Esophagus (tissue), 2 donors: ENCODE data around the gene SPATA6. TPM values are rescaled to one million over a fixed set of nuclear protein-coding genes. Genes with fewer than 3 reads are reported as not detected.
A peak's percentile ranks its signal among the peaks of the same experiment; 100 is the strongest.
"Not testable (repeated sequence)": the region's sequence is repeated elsewhere in the genome, so short reads cannot be mapped to it uniquely, and the experiment has no call there.

Experiments
- H3K27ac ChIP-seq, 2 donors: one replicate each; pipeline ENCODE4 v1.5.1; 2013; ENCODE audit warnings: low read depth in 2 of 2, mild to moderate bottlenecking in 2 of 2, inconsistent platforms in 1 of 2, low read length in 1 of 2, moderate library complexity in 1 of 2
- H3K27me3 ChIP-seq, 2 donors: one replicate each; pipeline ENCODE4 v1.6.1; 2013; ENCODE audit warnings: low read length in 2 of 2, control low read depth in 1 of 2, mild to moderate bottlenecking in 1 of 2; ENCODE audit not compliant: insufficient read depth in 2 of 2, control insufficient read depth in 1 of 2
- H3K36me3 ChIP-seq, 2 donors: one replicate each; pipeline ENCODE4 v1.6.1; 2013; ENCODE audit warnings: low read length in 1 of 2; ENCODE audit not compliant: control insufficient read depth in 2 of 2, insufficient read depth in 2 of 2
- H3K4me1 ChIP-seq, 2 donors: one replicate each; pipeline ENCODE4 v1.6.1; 2013; ENCODE audit warnings: low read length in 1 of 2; ENCODE audit not compliant: control insufficient read depth in 2 of 2, insufficient read depth in 2 of 2
- H3K4me3 ChIP-seq, 2 donors: one replicate each; pipeline ENCODE4 v1.5.1; 2013; ENCODE audit warnings: low read length in 2 of 2, mild to moderate bottlenecking in 2 of 2, low read depth in 1 of 2, moderate library complexity in 1 of 2
- H3K9me3 ChIP-seq, 2 donors: one replicate each; pipeline ENCODE4 v1.6.1; 2013; ENCODE audit warnings: mild to moderate bottlenecking in 2 of 2, low read depth in 1 of 2, low read length in 1 of 2, moderate library complexity in 1 of 2; ENCODE audit not compliant: control insufficient read depth in 2 of 2, insufficient read depth in 1 of 2
- WGBS, 2 donors: extraction: QIAGEN DNeasy Blood & Tissue Kit; methylation state at CpG; one replicate each; pipeline ENCODE4 v1.1.7; 2013; 5-methylcytosine and 5-hydroxymethylcytosine counted together
- polyA plus RNA-seq, 2 donors: library from polyadenylated mRNA; stranded (reverse); fragments of 200-250 nt; gene quantifications; one replicate each; pipeline ENCODE4 v1.2.3, GENCODE V29; 2013
- donor health status: healthy with polysubstance abuse.
- donor health status: Bipolar disorder and iron deficiency.

SPATA6 gene
- 1 to 10 TPM; 1.3 to 1.6 TPM for polyA plus RNA-seq

DNA sequence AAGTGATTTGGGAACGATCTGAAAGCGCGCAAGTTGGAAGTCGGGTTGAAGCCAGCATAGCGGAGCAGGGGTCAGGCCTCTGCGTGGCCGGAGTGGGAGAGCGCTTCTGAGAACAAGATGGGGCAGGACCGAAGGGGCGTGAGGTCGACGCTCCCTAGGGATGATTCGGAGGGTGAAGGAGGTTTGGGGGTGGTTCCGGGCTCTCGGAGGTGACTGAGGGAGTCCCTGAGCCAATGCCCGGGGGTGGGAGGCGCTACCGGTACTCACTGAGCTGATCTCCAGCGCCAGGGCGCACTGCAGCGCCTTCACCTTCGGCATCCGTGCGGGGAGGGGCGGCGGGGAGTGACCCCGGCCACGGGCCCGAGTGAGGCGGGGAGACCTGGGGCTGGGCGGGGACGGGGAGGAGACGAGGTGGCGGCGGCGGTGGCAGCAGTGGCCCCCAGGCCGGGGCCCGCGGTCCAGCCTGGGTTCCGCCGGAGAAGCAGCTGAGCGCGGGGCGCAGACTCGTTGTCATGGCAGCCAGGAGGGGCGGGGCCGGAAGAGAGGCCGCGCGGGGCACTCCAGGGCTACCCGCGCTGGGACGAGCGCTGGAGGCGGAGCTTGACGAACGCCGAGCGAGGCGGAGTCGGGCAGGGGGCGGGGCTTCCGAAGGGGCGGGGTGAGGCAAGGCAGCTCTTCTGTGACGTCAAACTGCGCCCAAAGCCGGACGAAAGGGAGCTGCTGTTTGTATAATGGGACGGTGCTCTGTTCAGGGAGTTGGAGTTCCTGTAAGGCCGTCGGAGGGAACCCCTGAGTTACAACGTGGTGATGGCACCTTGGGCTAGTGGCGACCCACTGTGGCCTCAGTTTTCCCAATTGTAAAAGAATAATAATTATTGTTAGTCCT lies at the start of gene SPATA6:
TSS of gene SPATA6 (minus strand) at position 514 of the 886 bp plus-strand sequence. CDS start at position 318, 196 bp downstream.
- H3K36me3 ChIP-seq: no peaks in the 10 kb centered on the region
- H3K4me3 ChIP-seq: peak within 1 kb of the TSS; percentile 65 to 71
- peaks cover 0 to 3% of the 10 kb centered on the region in 2 donors for H3K4me1 ChIP-seq
- H3K9me3 ChIP-seq: no peaks in the 10 kb centered on the region
- 1% methylated on average over 66 to 73 of the region's 73 CpGs for WGBS, 2 donors
- peak within 1 kb of the TSS; percentile 83 to 92 for H3K27ac ChIP-seq
- H3K27me3 ChIP-seq: no peaks in the 10 kb centered on the region

DNA sequence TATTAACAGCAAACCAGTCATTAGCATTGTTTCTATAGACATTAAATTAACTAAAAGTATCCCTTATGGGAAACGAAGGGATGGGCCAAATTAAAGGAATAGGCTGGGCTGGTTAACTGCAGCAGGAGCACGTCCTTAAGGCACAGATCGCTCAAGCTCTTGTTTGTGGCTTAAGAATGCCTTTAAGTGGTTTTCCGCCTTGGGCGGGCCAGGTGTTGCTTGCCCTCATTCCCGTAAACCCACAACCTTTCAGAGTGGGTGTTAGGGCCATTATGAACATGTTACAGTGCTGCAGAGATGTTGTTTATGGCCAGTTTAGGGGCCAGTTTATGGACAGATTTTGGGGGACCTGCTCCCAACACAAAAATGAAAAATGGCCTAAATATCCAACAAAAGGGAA lies 47.9 kb upstream of the SPATA6 start:
- H3K36me3 ChIP-seq, H3K9me3 ChIP-seq, H3K4me3 ChIP-seq, H3K27me3 ChIP-seq, H3K27ac ChIP-seq, H3K4me1 ChIP-seq: not testable (repeated sequence)
- 76 to 81% methylated on average over 6 of the region's 6 CpGs for WGBS, 2 donors

DNA sequence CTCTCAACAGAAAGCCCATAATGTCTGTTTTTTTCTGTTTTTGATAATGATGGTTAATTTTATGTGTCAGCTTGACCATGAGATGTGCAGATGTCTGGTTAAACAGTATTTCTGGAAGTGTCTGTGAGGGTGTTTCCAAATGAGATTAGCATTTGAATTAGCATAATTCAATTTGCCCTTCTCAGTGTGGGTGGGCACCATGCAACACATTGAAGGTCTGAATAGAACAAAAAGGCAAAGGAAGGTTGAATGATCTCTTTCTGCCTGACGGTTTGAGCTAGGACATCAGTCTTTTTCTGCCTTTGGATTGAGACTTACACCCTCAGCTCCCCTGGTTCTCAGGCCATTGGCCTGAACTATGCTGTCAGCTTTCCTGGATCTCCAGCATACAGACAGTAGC lies 34.9 kb upstream of the SPATA6 start:
- no peaks in the 10 kb centered on the region for H3K27me3 ChIP-seq
- H3K4me1 ChIP-seq: no peaks in the 10 kb centered on the region
- WGBS, 2 donors: 0 to 22% methylated on average over 1 of the region's 1 CpG
- H3K27ac ChIP-seq: no peak overlapping the region
- no peak overlapping the region for H3K4me3 ChIP-seq
- no peaks in the 10 kb centered on the region for H3K36me3 ChIP-seq
- no peaks in the 10 kb centered on the region for H3K9me3 ChIP-seq

DNA sequence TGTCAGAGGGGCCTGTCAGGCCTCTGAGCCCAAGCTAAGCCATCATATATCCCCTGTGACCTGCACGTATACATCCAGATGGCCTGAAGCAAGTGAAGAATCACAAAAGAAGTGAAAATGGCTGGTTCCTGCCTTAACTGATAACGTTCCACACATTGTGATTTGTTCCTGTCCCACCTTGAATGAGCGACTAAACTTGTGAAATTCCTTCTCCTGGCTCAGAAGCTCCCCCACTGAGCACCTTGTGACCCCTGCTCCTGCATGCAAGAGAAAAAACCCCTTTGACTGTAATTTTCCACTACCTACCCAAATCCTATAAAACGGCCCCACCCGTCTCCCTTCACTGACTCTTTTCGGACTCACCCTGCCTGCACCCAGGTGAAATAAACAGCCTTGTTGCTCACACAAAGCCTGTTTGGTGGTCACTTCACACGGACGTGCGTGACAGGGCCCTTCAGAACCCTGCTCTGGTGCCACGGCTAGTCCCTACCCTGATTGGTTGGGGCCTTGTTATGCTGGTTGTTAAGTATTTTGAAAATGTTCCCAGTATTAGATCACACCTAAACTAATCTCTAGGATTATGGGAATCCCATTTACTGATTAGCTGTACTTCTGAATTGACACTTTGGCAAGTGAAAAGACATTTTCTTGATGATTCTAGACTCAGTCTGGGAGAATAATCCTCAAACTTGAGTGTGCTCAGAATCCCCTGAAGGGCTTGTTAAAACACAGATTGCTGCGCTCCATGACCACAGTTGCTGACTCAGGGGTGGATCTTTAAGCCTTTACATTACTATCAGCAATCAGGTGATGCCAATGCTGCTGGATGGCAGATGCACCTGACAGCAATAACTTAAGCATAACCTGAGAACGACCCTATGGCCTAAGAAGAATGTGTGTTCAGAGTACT lies 28.8 kb upstream of the SPATA6 start:
- H3K27ac ChIP-seq: peak overlapping the region; percentile 21 to 49
- H3K4me1 ChIP-seq: peaks cover 0 to 8% of the 10 kb centered on the region in 2 donors
- no peaks in the 10 kb centered on the region for H3K9me3 ChIP-seq
- H3K36me3 ChIP-seq: no peaks in the 10 kb centered on the region
- no peaks in the 10 kb centered on the region for H3K27me3 ChIP-seq
- WGBS, 2 donors: 34 to 55% methylated on average over 12 of the region's 12 CpGs
- H3K4me3 ChIP-seq: no peak overlapping the region

DNA sequence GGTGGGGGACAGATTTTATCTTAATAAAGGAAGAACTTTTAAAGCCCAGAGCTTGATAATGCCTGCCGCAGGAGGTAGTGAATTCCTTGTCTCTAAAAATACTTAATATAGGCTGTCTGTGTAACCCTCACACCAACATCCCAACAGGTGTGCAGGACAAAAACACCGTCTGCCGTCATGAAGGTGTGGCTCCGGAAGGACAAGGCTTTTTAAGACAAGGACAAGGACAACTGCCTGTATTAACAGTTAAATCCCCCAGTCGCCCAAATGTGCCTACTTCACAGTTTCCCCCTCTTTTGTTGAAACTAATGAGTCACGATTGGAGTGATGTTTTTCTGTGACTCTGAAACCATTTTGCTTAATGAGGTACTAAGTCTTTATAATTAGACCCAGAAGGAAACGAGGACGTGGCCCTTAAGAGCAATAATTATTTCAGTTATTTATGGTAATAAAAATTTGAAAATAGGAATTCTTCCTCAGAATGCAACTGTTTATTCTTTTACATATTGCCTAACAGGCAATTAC lies 27.3 kb upstream of the SPATA6 start:
- WGBS, 2 donors: 74 to 79% methylated on average over 8 of the region's 8 CpGs
- Histone ChIP-seq H3K4me3 (no peak overlapping the region), H3K36me3 (no peaks in the 10 kb centered on the region), H3K9me3 (no peaks in the 10 kb centered on the region), H3K4me1 (peaks cover 0 to 12% of the 10 kb centered on the region in 2 donors), H3K27me3 (no peaks in the 10 kb centered on the region), H3K27ac (no peak overlapping the region)

DNA sequence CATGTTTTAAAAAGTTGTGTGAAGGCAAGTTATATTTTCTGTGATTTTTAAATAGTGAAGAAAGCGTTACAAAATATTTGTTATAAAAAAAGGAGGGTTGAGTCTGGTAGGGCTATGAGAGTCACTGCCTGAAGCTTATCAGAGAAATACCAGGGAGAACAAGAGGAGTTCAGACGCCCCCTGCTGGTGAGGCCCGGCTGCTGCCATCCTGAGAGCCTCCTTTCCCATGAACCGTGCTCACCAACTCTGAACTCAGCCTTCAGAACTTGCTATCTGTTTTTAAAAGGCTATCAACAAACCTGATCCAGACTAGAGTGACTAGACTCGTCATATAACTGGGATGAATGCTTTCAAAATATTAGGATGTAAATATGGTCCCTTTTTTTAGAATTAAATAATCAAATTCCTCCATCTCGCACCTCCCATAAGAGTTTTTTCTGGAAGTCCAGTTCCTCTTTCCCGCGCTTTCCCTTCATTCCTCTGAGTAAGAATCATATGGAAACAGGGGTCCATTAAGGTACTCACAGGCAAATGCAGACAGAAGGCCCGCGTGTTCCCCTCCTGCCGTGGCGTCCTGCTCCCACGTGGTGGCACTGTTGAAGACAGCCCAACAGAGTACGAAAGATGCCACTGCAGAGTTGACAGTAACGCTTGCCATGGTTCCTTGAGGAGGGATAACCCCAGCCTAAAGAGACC lies 26.2 kb upstream of the SPATA6 start:
- Histone ChIP-seq H3K4me3 (no peak overlapping the region), H3K4me1 (peaks cover 0 to 12% of the 10 kb centered on the region in 2 donors), H3K9me3 (no peaks in the 10 kb centered on the region), H3K27ac (no peak overlapping the region), H3K27me3 (no peaks in the 10 kb centered on the region), H3K36me3 (no peaks in the 10 kb centered on the region)
- WGBS, 2 donors: 31 to 40% methylated on average over 15 of the region's 15 CpGs

DNA sequence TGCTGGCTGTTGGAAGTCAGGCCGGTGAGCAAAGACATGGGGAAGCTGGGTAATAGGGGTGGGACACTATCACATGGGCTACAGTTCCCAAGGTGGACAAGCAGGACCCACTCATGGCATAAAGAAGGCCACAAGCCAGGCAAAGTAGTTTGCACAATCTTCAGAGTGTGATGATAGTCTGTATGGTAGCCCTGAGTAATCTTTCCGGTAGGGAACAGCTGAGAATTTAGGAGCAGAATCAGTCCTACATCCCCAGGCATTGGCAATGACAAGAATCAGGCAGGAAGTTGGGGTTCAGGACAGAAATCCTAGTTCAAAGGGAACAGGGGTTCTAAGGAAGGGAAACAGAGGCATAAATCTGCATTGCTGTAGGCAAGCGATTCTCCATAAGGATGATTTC lies 23.9 kb upstream of the SPATA6 start:
- H3K36me3 ChIP-seq: no peaks in the 10 kb centered on the region
- H3K4me1 ChIP-seq: peaks cover 0 to 12% of the 10 kb centered on the region in 2 donors
- no peaks in the 10 kb centered on the region for H3K9me3 ChIP-seq
- no peak overlapping the region for H3K4me3 ChIP-seq
- no peaks in the 10 kb centered on the region for H3K27me3 ChIP-seq
- H3K27ac ChIP-seq: no peak overlapping the region
- 96 to 97% methylated on average over 3 of the region's 3 CpGs for WGBS, 2 donors

DNA sequence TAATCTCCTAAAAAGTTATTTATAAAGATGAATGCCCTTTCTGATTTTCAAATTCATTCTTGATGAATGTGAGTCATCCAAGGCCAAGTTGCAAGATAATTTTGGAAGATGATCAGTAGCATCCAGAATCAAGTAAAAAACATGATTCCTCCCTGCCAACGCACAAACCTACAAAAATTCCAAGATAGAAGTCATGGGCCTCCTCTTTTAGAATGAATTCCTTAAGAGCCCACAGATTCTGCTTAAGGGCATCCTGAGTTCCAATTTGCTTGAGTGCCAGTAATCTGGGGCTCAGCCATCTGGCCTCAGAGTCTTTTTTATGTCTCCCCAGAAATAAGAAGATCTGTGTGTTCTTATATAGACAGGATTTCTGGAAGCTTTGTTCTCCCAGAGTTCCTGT lies 23.2 kb upstream of the SPATA6 start:
- Histone ChIP-seq H3K4me1 (peaks cover 0 to 9% of the 10 kb centered on the region in 2 donors), H3K36me3 (no peaks in the 10 kb centered on the region), H3K4me3 (no peak overlapping the region), H3K27ac (no peak overlapping the region), H3K27me3 (no peaks in the 10 kb centered on the region), H3K9me3 (no peaks in the 10 kb centered on the region)
- 47 to 61% methylated on average over 1 of the region's 1 CpG for WGBS, 2 donors
